Type B pancreatic cell (in vitro differentiated cells): ENCODE measurements around the gene MORC3. TPM values are rescaled to one million over a fixed set of nuclear protein-coding genes. Genes with fewer than 3 reads are reported as not detected.
"Not testable (repeated sequence)": the region's sequence is repeated elsewhere in the genome, so short reads cannot be mapped to it uniquely, and the experiment has no call there.

Source experiments
- DNase-seq: peaks from one replicate; pipeline ENCODE4 v3.0.0; 2021; ENCODE audit warnings: mixed read lengths; ENCODE audit not compliant: unreplicated experiment; ENCODE audit errors: extremely low spot score
- H3K27ac Mint-ChIP-seq: 2 replicates; pipeline ENCODE4 v1.8.0; 2021; ENCODE audit warnings: mild to moderate bottlenecking, mixed read lengths
- H3K27me3 Mint-ChIP-seq: 2 replicates; pipeline ENCODE4 v1.8.0; 2021; ENCODE audit warnings: mixed read lengths
- H3K36me3 Mint-ChIP-seq: 2 replicates; pipeline ENCODE4 v1.8.0; 2021; ENCODE audit warnings: mixed read lengths
- H3K4me1 Mint-ChIP-seq: one replicate; pipeline ENCODE4 v1.8.0; 2021; ENCODE audit warnings: mixed read lengths; ENCODE audit not compliant: unreplicated experiment
- H3K4me3 Mint-ChIP-seq: 2 replicates; pipeline ENCODE4 v1.8.0; 2021; ENCODE audit warnings: mild to moderate bottlenecking, mixed read lengths
- H3K9me3 Mint-ChIP-seq: 2 replicates; pipeline ENCODE4 v1.8.0; 2021; ENCODE audit warnings: mixed read lengths
- total RNA-seq: library from RNA; stranded (reverse); gene quantifications from 2 replicates; pipeline ENCODE4 v1.2.1, GENCODE V29; 2021; ENCODE audit warnings: low replicate concordance
- TF ChIP-seq, protein P1 (sequence below): fragments of 200-600 bp; sonication (generic); conservative IDR thresholded peaks from 2 replicates; pipeline ENCODE4 v1.5.0; 2021; ENCODE audit warnings: antibody characterized with exemption, mild to moderate bottlenecking

The MORC3 gene
- total RNA-seq, 1 donor from 2014 or later: 26.9 TPM

DNA sequence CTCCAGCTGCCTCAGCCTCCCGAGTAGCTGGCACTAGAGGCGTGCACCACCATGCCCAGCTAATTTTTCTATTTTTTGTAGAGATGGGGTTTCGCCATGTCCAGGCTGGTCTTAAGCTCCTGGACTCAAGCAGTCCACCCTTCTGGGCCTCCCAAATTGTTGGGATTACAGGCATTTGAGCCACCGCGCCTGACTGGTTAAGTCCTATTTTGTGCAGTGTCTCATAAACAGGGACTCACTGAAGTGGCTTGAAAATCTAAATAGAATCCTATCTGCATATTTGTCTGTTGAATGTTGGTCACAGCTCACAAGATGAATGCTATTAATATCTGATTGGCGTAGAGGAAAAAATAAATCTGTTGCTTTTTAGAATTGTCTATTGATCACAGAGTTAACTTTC is 59.3 kb downstream of the MORC3 start:
- peaks cover 3% of the 10 kb centered on the region for H3K4me1 Mint-ChIP-seq
- TF ChIP-seq, protein P1, sequence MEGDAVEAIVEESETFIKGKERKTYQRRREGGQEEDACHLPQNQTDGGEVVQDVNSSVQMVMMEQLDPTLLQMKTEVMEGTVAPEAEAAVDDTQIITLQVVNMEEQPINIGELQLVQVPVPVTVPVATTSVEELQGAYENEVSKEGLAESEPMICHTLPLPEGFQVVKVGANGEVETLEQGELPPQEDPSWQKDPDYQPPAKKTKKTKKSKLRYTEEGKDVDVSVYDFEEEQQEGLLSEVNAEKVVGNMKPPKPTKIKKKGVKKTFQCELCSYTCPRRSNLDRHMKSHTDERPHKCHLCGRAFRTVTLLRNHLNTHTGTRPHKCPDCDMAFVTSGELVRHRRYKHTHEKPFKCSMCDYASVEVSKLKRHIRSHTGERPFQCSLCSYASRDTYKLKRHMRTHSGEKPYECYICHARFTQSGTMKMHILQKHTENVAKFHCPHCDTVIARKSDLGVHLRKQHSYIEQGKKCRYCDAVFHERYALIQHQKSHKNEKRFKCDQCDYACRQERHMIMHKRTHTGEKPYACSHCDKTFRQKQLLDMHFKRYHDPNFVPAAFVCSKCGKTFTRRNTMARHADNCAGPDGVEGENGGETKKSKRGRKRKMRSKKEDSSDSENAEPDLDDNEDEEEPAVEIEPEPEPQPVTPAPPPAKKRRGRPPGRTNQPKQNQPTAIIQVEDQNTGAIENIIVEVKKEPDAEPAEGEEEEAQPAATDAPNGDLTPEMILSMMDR: no peak
- H3K27ac Mint-ChIP-seq: no peak overlapping the region

DNA sequence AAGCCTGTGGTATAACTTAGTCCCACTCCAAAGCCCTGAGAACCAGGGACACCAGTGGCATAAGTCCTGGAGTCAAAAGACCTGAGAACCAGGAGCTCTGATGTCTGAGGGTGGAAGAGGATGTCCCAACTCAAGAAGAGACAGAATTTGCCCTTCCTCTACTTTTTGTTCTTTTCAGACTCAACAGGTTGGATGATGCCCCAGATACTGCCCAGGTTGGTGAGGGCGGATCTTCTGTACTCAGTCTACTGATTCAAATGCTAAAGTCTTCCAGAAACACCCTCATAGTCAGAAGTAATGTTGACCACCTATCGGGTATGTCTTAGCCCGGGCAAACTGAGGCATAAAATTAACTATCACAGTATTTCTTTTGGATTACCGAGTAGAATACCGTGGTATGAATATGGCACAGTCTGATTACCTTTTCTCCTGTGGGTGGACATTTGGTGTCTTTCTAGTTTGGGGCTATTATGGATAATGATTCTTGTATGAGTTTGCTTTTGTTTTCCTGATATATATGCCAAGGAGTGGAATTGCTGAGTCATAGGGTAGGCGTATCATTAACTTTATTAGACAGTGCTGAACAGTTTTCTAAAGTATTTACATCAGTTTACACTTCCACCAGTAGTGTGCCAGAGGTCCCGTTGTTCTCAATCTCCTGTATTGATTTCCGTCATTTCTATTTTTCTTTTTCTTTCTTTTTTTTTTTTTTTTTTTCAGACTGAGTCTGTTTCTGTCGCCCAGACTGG is 62.0 kb downstream of the MORC3 start:
- no peaks in the 10 kb centered on the region for H3K27me3 Mint-ChIP-seq
- peak; percentile 11 for DNase-seq
- H3K27ac Mint-ChIP-seq: no peak overlapping the region
- H3K36me3 Mint-ChIP-seq: peaks cover 5% of the 10 kb centered on the region
- H3K4me3 Mint-ChIP-seq: peak overlapping the region; percentile 27
- H3K9me3 Mint-ChIP-seq: no peaks in the 10 kb centered on the region
- peaks cover 8% of the 10 kb centered on the region for H3K4me1 Mint-ChIP-seq
- TF ChIP-seq, protein P1: no peak

More for the DNA sequence above, 59.3 kb downstream of the MORC3 start:
- no peaks in the 10 kb centered on the region for H3K27me3 Mint-ChIP-seq
- DNase-seq: peak; percentile 15
- peaks cover 10% of the 10 kb centered on the region for H3K36me3 Mint-ChIP-seq
- no peaks in the 10 kb centered on the region for H3K9me3 Mint-ChIP-seq
- no peak overlapping the region for H3K4me3 Mint-ChIP-seq

DNA sequence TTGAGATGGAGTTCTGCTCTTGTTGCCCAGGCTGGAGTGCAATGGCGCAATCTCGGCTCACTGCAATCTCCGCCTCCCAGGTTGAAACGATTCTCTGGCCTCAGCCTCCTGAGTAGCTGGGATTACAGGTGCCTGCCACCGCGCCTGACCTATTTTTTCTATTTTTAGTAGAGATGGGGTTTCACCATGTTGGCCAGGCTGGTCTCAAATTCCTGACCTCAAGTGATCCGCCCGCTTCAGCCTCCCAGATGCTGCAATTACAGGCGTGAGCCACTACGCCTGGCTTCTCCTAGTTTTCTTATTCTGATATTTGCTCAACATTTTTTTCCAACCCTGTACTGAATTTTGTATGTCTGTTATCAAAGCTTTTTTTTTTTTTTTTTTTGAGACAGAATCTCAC is 62.7 kb downstream of the MORC3 start:
- H3K27ac Mint-ChIP-seq, H3K9me3 Mint-ChIP-seq, H3K4me3 Mint-ChIP-seq, H3K36me3 Mint-ChIP-seq, DNase-seq, H3K27me3 Mint-ChIP-seq: not testable (repeated sequence)
- H3K4me1 Mint-ChIP-seq: peaks cover 12% of the 10 kb centered on the region

DNA sequence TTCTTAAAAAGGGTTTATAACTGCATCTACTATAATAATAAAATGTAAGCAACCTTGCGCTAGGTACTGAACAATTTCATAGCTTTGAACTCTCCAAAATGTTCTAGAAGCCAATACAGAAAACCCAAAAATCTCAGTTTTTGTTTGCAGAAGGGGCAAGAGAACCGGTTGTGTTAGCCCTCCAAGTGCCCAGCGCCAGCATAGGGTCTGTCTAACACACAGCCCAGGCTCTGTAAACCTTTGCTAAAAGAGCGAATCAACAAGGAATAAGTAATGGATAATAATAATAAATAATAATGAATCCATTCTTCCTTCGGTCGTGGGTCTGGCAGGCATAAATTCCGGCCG is 64.9 kb downstream of the MORC3 start:
- no peak overlapping the region for H3K27ac Mint-ChIP-seq
- H3K4me3 Mint-ChIP-seq: peak overlapping the region; percentile 58
- TF ChIP-seq, protein P1: no peak
- no peaks in the 10 kb centered on the region for H3K27me3 Mint-ChIP-seq
- H3K9me3 Mint-ChIP-seq: no peaks in the 10 kb centered on the region
- no peak for DNase-seq
- H3K36me3 Mint-ChIP-seq: peaks cover 9% of the 10 kb centered on the region
- H3K4me1 Mint-ChIP-seq: peaks cover 16% of the 10 kb centered on the region

DNA sequence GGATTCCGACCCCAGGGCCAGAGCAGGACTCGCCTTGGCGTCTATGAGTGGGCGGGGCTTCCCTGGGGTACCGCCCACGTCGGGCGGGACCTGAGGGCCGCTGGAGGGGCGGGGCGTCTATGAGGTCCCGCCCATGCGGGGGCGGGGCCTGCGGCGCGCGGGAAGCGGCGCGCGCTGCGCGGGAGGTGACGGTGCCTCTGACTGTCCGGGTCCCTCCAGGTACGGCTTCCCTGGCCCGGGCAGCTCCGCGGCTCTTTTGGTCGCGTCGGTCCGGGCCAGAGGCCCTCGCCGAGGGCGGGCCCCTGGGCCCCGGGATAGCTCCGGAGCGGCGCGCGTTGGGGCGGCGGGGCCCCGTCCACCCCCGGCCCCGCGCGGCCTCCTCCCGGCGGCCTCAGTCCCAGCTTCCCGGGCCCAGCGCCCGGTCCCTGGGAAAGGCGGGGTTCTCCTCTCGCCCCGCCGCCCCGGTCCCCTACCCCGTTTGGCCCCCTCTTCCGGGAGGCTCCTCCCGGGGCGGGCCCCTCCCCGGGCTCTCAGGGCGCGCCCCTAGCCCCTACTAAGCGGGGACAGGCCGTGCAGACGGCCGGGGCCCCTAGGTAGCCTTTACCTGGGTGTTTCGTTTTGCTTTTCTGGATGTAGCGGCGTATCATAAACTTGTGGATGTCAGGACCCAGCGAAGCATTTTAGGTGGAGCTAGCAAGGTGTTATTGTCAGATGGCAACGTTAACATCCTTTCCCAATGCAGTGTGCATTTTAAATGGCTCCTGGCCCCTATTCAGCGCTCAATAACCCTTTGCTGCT is 65.4 kb downstream of the MORC3 start, which contains the start of gene CHAF1B:
TSS of gene CHAF1B (plus strand) at position 160 of the 798 bp plus-strand sequence. CDS start 745 bp downstream, outside the sequence.
- no peaks in the 10 kb centered on the region for H3K9me3 Mint-ChIP-seq
- no peaks in the 10 kb centered on the region for H3K27me3 Mint-ChIP-seq
- H3K36me3 Mint-ChIP-seq: peaks cover 9% of the 10 kb centered on the region
- TF ChIP-seq, protein P1: no peak
- peak within 1 kb of the TSS; percentile 42 for H3K27ac Mint-ChIP-seq
- peak; percentile 92 for DNase-seq
- H3K4me1 Mint-ChIP-seq: peaks cover 16% of the 10 kb centered on the region
- peak within 1 kb of the TSS; percentile 87 for H3K4me3 Mint-ChIP-seq
